Measurements from ENCODE around the gene PSMD3. TPM values are rescaled to one million over a fixed set of nuclear protein-coding genes. Genes with fewer than 3 reads are reported as not detected.
A peak's percentile ranks its signal among the peaks of the same experiment; 100 is the strongest.

The PSMD3 gene
- total and polyA plus RNA-seq, 8 donors: 72.8 to 117 (median 96.8) TPM

GRCh38 chr17:39979893-39980350 lies 685 bp upstream of the PSMD3 start:
- peak overlapping the region; percentile 85 to 88 for H3K4me3 ChIP-seq
- peaks cover 9 to 32% of the 10 kb centered on the region in 2 donors for H3K4me1 ChIP-seq
- peak overlapping the region; percentile 85 to 95 for H3K27ac ChIP-seq
- H3K36me3 ChIP-seq: peaks cover 0 to 14% of the 10 kb centered on the region in 2 donors
- H3K9me3 ChIP-seq: no peaks in the 10 kb centered on the region
- peak; percentile 25 for ATAC-seq
- no peaks in the 10 kb centered on the region for H3K27me3 ChIP-seq
- no peak for TF ChIP-seq CTCF (IDR thresholded peaks at IDR 0.05)
- intact Hi-C loops (cut with DNase I): no loop called here
- peak in 1 of 4 donors; percentile 41 for DNase-seq

- H3K36me3 ChIP-seq: peaks cover 0 to 28% of the 10 kb centered on the region in 2 donors
- TF ChIP-seq CTCF (IDR thresholded peaks at IDR 0.05): no peak
- peaks cover 9 to 32% of the 10 kb centered on the region in 2 donors for H3K4me1 ChIP-seq
- H3K4me3 ChIP-seq: peak overlapping the region; percentile 85 to 88
- ATAC-seq (peak; percentile 1), DNase-seq (no peak)
- peak overlapping the region; percentile 85 to 95 for H3K27ac ChIP-seq
- intact Hi-C loops (cut with DNase I): no loop called here
- no peaks in the 10 kb centered on the region for H3K9me3 ChIP-seq
- H3K27me3 ChIP-seq: no peaks in the 10 kb centered on the region
Measured at GRCh38 chr17:39981207-39981741, 667 bp downstream of the PSMD3 start.

GRCh38 chr17:39981766-39982375 lies 1.3 kb downstream of the PSMD3 start:
- ATAC-seq (no peak), DNase-seq (no peak)
- intact Hi-C loops (cut with DNase I): no loop called here
- Histone ChIP-seq H3K36me3 (peaks cover 0 to 34% of the 10 kb centered on the region in 2 donors), H3K27me3 (no peaks in the 10 kb centered on the region), H3K4me3 (peak overlapping the region; percentile 85 to 88), H3K9me3 (no peaks in the 10 kb centered on the region), H3K27ac (peak overlapping the region in 1 of 2 donors; percentile 95), H3K4me1 (peaks cover 9 to 32% of the 10 kb centered on the region in 2 donors)
- no peak for TF ChIP-seq CTCF (IDR thresholded peaks at IDR 0.05)

- no peak for TF ChIP-seq CTCF (IDR thresholded peaks at IDR 0.05)
- no peaks in the 10 kb centered on the region for H3K9me3 ChIP-seq
- no peaks in the 10 kb centered on the region for H3K27me3 ChIP-seq
- DNase-seq: no peak
- intact Hi-C loops (cut with DNase I): no loop called here
- no peak for ATAC-seq
- no peak overlapping the region for H3K4me3 ChIP-seq
- H3K36me3 ChIP-seq: peaks cover 0 to 98% of the 10 kb centered on the region in 2 donors
- peaks cover 0 to 4% of the 10 kb centered on the region in 2 donors for H3K4me1 ChIP-seq
- H3K27ac ChIP-seq: no peak overlapping the region
Measured at GRCh38 chr17:39988206-39988810, 7.7 kb downstream of the PSMD3 start.

- Histone ChIP-seq H3K36me3 (peaks cover 0 to 93% of the 10 kb centered on the region in 2 donors), H3K27me3 (no peaks in the 10 kb centered on the region), H3K4me1 (no peaks in the 10 kb centered on the region), H3K4me3 (no peak overlapping the region), H3K9me3 (no peaks in the 10 kb centered on the region), H3K27ac (no peak overlapping the region)
- no peak for ATAC-seq
- intact Hi-C loops (cut with DNase I): no loop called here
- DNase-seq: peak in 1 of 4 donors; percentile 26
- TF ChIP-seq CTCF (IDR thresholded peaks at IDR 0.05): no peak
Measured at GRCh38 chr17:39994448-39994847, 13.8 kb downstream of the PSMD3 start.
